ENCODE results near the gene DEFB114.

DEFB114 gene

GRCh38 chr6:49939993-49940498 lies 23.9 kb downstream of the DEFB114 start:
- no peak for TF ChIP-seq SP7 (tag by site-specific recombination; IDR thresholded peaks at IDR 0.05)
- no peak for TF ChIP-seq ZNF530 (tag by site-specific recombination; IDR thresholded peaks at IDR 0.05; ENCODE audit: low read depth)
- no peak for TF ChIP-seq REPIN1 (tag by site-specific recombination; IDR thresholded peaks at IDR 0.05; ENCODE audit: low read depth)
- no peak for TF ChIP-seq ZNF223 (tag by site-specific recombination; IDR thresholded peaks at IDR 0.05)
- TF ChIP-seq PRDM6 (tag by site-specific recombination; IDR thresholded peaks at IDR 0.05) = no peak
- TF ChIP-seq ZNF16 (tag by site-specific recombination; IDR thresholded peaks at IDR 0.05; ENCODE audit: low read depth) = no peak
- TF ChIP-seq ZNF623 (tag by site-specific recombination; IDR thresholded peaks at IDR 0.05) = no peak
- no peak for TF ChIP-seq ZNF621 (tag by site-specific recombination; IDR thresholded peaks at IDR 0.05)
- TF ChIP-seq ZNF558 (tag by site-specific recombination; IDR thresholded peaks at IDR 0.05) = no peak
- no peak for TF ChIP-seq ZNF23 (tag by site-specific recombination; IDR thresholded peaks at IDR 0.05; ENCODE audit: borderline replicate concordance)
- TF ChIP-seq ZNF488 (tag by site-specific recombination; IDR thresholded peaks at IDR 0.05) = no peak
- no peak for TF ChIP-seq ZNF585B (tag by site-specific recombination; IDR thresholded peaks at IDR 0.05)
- no peak for TF ChIP-seq ZNF324 (tag by site-specific recombination; IDR thresholded peaks at IDR 0.05)
- ChIA-PET CTCF (no interaction called here), POLR2A (no interaction called here)
- Histone ChIP-seq H3K4me3 (ENCODE audit: low read depth, low read length) (no peak overlapping the region), H3K4me1 (ENCODE audit: control insufficient read depth, insufficient read depth, low read length) (no peaks in the 10 kb centered on the region), H3K36me3 (ENCODE audit: control insufficient read depth in 2 of 2, insufficient read depth in 1 of 2, low read length in 2 of 2) (no peaks in the 10 kb centered on the region), H3K9me3 (ENCODE audit: control insufficient read depth, insufficient read depth, low read depth, low read length) (no peaks in the 10 kb centered on the region), H3K27ac (ENCODE audit: extremely low read depth, low read depth, low read length) (no peak overlapping the region)

- Histone ChIP-seq H3K9me3 (ENCODE audit: control insufficient read depth, insufficient read depth, low read depth, low read length) (no peaks in the 10 kb centered on the region), H3K4me1 (ENCODE audit: control insufficient read depth, insufficient read depth, low read length) (no peaks in the 10 kb centered on the region), H3K36me3 (ENCODE audit: control insufficient read depth in 2 of 2, insufficient read depth in 1 of 2, low read length in 2 of 2) (no peaks in the 10 kb centered on the region), H3K4me3 (ENCODE audit: low read depth, low read length) (no peak overlapping the region), H3K27ac (ENCODE audit: extremely low read depth, low read depth, low read length) (no peak overlapping the region)
- ChIA-PET CTCF (no interaction called here), POLR2A (no interaction called here)
- TF ChIP-seq SP3 (tag by site-specific recombination; IDR thresholded peaks at IDR 0.05) (no peak), YY1 (tag by site-specific recombination; IDR thresholded peaks at IDR 0.05) (no peak), GLIS1 (tag by site-specific recombination; IDR thresholded peaks at IDR 0.05) (no peak), KLF17 (tag by site-specific recombination; IDR thresholded peaks at IDR 0.05) (no peak), ZEB2 (tag by site-specific recombination; IDR thresholded peaks at IDR 0.05) (no peak), ZNF26 (tag by site-specific recombination; IDR thresholded peaks at IDR 0.05) (no peak), ZBTB8A (tag by site-specific recombination; IDR thresholded peaks at IDR 0.05) (no peak), ZFP37 (tag by site-specific recombination; IDR thresholded peaks at IDR 0.05) (no peak), ZFP69B (tag by site-specific recombination; IDR thresholded peaks at IDR 0.05) (no peak), ZBTB20 (tag by site-specific recombination; IDR thresholded peaks at IDR 0.05) (no peak), SCRT1 (tag by site-specific recombination; IDR thresholded peaks at IDR 0.05; ENCODE audit: borderline replicate concordance) (no peak), ZNF529 (tag by site-specific recombination; IDR thresholded peaks at IDR 0.05; ENCODE audit: insufficient replicate concordance) (no peak), ZBTB1 (tag by site-specific recombination; IDR thresholded peaks at IDR 0.05) (no peak), ZNF837 (tag by site-specific recombination; IDR thresholded peaks at IDR 0.05) (no peak), ZNF571 (tag by site-specific recombination; IDR thresholded peaks at IDR 0.05) (no peak), ZNF560 (tag by site-specific recombination; IDR thresholded peaks at IDR 0.05; ENCODE audit: borderline replicate concordance) (no peak)
Measured at GRCh38 chr6:49937811-49938210, 26.2 kb downstream of the DEFB114 start.
